Dedifferentiated amniotic fluid mesenchymal stem cell (primary cell): ENCODE data around the gene ASTN2.
"Not testable (repeated sequence)": the region's sequence is repeated elsewhere in the genome, so short reads cannot be mapped to it uniquely, and the experiment has no call there.

Experiments used
- DNase-seq: peaks from one replicate; pipeline ENCODE4 v3.0.0-alpha.2; 2016; ENCODE audit errors: extremely low spot score

ASTN2 gene

GRCh38 chr9:116700882-116701865, 713.7 kb downstream of the ASTN2 start:
- no peak for DNase-seq

- DNase-seq: no peak
These were observed 714.6 kb downstream of the ASTN2 start for GRCh38 chr9:116700279-116700678.

- no peak for DNase-seq
These were observed 717.0 kb downstream of the ASTN2 start for GRCh38 chr9:116697887-116698286.

GRCh38 chr9:116697362-116697761, 717.5 kb downstream of the ASTN2 start:
- DNase-seq: no peak

GRCh38 chr9:116695438-116695837, 719.4 kb downstream of the ASTN2 start:
- DNase-seq: no peak

GRCh38 chr9:116694785-116695291, 720.0 kb downstream of the ASTN2 start:
- DNase-seq: no peak

- DNase-seq: no peak
These were observed 721.6 kb downstream of the ASTN2 start for GRCh38 chr9:116693233-116693731.

- DNase-seq: no peak
These were observed 722.2 kb downstream of the ASTN2 start for GRCh38 chr9:116692616-116693015.

- DNase-seq: no peak
These were observed 723.2 kb downstream of the ASTN2 start for GRCh38 chr9:116691607-116692006.

GRCh38 chr9:116690805-116691204, 724.1 kb downstream of the ASTN2 start:
- DNase-seq: not testable (repeated sequence)

GRCh38 chr9:116689486-116690032, 725.3 kb downstream of the ASTN2 start:
- DNase-seq: no peak

- no peak for DNase-seq
These were observed 725.9 kb downstream of the ASTN2 start for GRCh38 chr9:116688806-116689485.

- DNase-seq: no peak
These were observed 727.1 kb downstream of the ASTN2 start for GRCh38 chr9:116687754-116688135.

GRCh38 chr9:116687074-116687753, 727.6 kb downstream of the ASTN2 start, which contains the start of gene TRIM32:
TSS of gene TRIM32 (plus strand) at chr9:116687305. CDS start at chr9:116697743, 10,438 bp downstream.
- DNase-seq: peak; percentile 86

GRCh38 chr9:116686693-116687073, 728.2 kb downstream of the ASTN2 start:
- no peak for DNase-seq

GRCh38 chr9:116686135-116686534, 728.7 kb downstream of the ASTN2 start:
- DNase-seq: no peak

- DNase-seq: no peak
These were observed 729.7 kb downstream of the ASTN2 start for GRCh38 chr9:116685166-116685565.

GRCh38 chr9:116683535-116683934, 731.3 kb downstream of the ASTN2 start:
- DNase-seq: no peak

GRCh38 chr9:116674210-116674980, 740.5 kb downstream of the ASTN2 start:
- no peak for DNase-seq

GRCh38 chr9:116673375-116673774, 741.5 kb downstream of the ASTN2 start:
- peak; percentile 54 for DNase-seq

GRCh38 chr9:116671605-116672004, 743.3 kb downstream of the ASTN2 start:
- DNase-seq: no peak
